A549 treated with CpdA at 1 μM for 4 hours (cell line): ENCODE results near the gene MEDAG. TPM values are rescaled to one million over a fixed set of nuclear protein-coding genes. Genes with fewer than 3 reads are reported as not detected.

ENCODE experiments used
- total RNA-seq: library from RNA; stranded (reverse); fragments of 200-300 nt; extraction: Qiagen RNA extraction; gene quantifications from 5 replicates; pipeline ENCODE4 v1.2.3, GENCODE V29; 2022; ENCODE audit warnings: low read depth

MEDAG gene
- total RNA-seq, result 0.07 to 0.08 TPM (median 0.07 TPM) in 3 of 5 replicates, not detected in the others

DNA sequence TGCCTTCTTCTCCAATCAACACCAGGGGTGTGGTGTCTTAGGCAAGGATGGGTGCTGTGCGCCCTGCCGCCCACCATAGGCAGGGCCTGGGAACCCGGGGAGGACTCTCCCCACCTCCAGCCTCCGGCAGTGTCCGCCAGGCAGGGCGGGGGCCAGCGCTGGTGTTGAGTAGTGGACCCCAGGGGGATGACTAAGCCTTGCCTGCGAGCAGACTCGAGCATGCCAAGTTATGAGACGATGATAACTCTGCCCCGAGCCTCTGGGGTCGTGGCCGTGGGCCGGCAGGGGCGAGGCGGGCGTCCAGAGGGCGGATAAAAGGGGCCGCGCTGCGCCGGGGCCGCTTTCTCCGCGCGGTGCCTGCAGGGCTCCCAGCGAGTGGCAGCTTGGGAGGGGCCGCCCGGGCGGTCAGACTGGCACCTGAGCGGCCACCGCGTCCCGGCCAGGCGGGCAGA lies at the start of gene MEDAG:
TSS of gene MEDAG (plus strand) at position 340 of the 452 bp plus-strand sequence. CDS start 245 bp downstream, outside the sequence.

GRCh38 chr13:30932481-30933353 lies 26.6 kb downstream of the MEDAG start, which contains the start of gene TEX26:
TSS of gene TEX26 (plus strand) at chr13:30932656. CDS start at chr13:30932716, 60 bp downstream.

Other genes starting within 250 kb of the MEDAG start
- 2.3 to 3.3 TPM (median 2.6 TPM) in 5 replicates for gene ALOX5AP, start 170.7 kb upstream of the MEDAG start, total RNA-seq
- gene TEX26, start 26.4 kb downstream of the MEDAG start, total RNA-seq, result not detected in 5 replicates